Keratinocyte (primary cell): ENCODE measurements around the gene NF1. TPM values are rescaled to one million over a fixed set of nuclear protein-coding genes. Genes with fewer than 3 reads are reported as not detected.

Source experiments
- DNase-seq: peaks from one replicate; pipeline ENCODE4 v3.0.0-alpha.2; 2011; ENCODE audit warnings: low read depth, missing footprints, low spot score
- FAIRE-seq: peaks from 2 replicates; lab custom pipeline; 2011; peaks lifted over from hg19 to GRCh38; lab: Jason Lieb, UNC
- H2AFZ ChIP-seq: 2 replicates; pipeline ENCODE4 v1.6.0; 2012; ENCODE audit warnings: low read length, control low read depth, inconsistent platforms; ENCODE audit not compliant: control insufficient read depth
- H3K27ac ChIP-seq: 2 replicates; pipeline ENCODE4 v1.5.1; 2011; ENCODE audit warnings: low read length; ENCODE audit not compliant: control insufficient read depth, insufficient read depth
- H3K27me3 ChIP-seq: 3 replicates; pipeline ENCODE4 v1.6.0; 2011; ENCODE audit warnings: low read length; ENCODE audit not compliant: control insufficient read depth, insufficient read depth; ENCODE audit errors: extremely low read depth
- H3K36me3 ChIP-seq, 2 experiments: 2 replicates in 1 of 2; 3 replicates in 1 of 2; pipeline ENCODE4 v1.5.1; 2011; ENCODE audit warnings: low read length in 2 of 2, mild to moderate bottlenecking in 1 of 2; ENCODE audit not compliant: control insufficient read depth in 2 of 2, insufficient read depth in 2 of 2; ENCODE audit errors: extremely low read depth in 1 of 2
- H3K4me1 ChIP-seq: 3 replicates; pipeline ENCODE4 v1.5.1; 2011; ENCODE audit warnings: low read length; ENCODE audit not compliant: control insufficient read depth, insufficient read depth; ENCODE audit errors: extremely low read depth
- H3K4me2 ChIP-seq: 3 replicates; pipeline ENCODE4 v1.6.0; 2011; ENCODE audit warnings: low read depth, low read length; ENCODE audit not compliant: control insufficient read depth, insufficient read depth; ENCODE audit errors: extremely low read depth
- H3K4me3 ChIP-seq, 3 experiments: fragments of 200-600 bp in 1 of 3; sonication (generic) in 1 of 3; 2 replicates in 2 of 3; 3 replicates in 1 of 3; pipeline ENCODE4 v1.5.1; 2011 to 2016; ENCODE audit warnings: low read length in 3 of 3, mild to moderate bottlenecking in 3 of 3, control low read depth in 2 of 3, inconsistent platforms in 1 of 3, low read depth in 1 of 3, mixed read lengths in 1 of 3, mixed run types in 1 of 3, moderate library complexity in 1 of 3; ENCODE audit not compliant: control insufficient read depth in 2 of 3, insufficient read depth in 2 of 3; ENCODE audit errors: extremely low read depth in 1 of 3
- H3K79me2 ChIP-seq: 2 replicates; pipeline ENCODE4 v1.6.0; 2012; ENCODE audit warnings: low read length; ENCODE audit not compliant: control insufficient read depth, insufficient read depth
- H3K9ac ChIP-seq: 3 replicates; pipeline ENCODE4 v1.6.0; 2011; ENCODE audit warnings: low read length; ENCODE audit not compliant: control insufficient read depth, insufficient read depth; ENCODE audit errors: extremely low read depth
- H3K9me1 ChIP-seq: 3 replicates; pipeline ENCODE4 v1.6.0; 2011; ENCODE audit warnings: low read length; ENCODE audit not compliant: control insufficient read depth, insufficient read depth; ENCODE audit errors: extremely low read depth
- H3K9me3 ChIP-seq: 2 replicates; pipeline ENCODE4 v1.5.1; 2012; ENCODE audit warnings: low read depth, low read length; ENCODE audit not compliant: control insufficient read depth
- H4K20me1 ChIP-seq: 3 replicates; pipeline ENCODE4 v1.6.0; 2011; ENCODE audit warnings: low read length; ENCODE audit not compliant: control insufficient read depth, insufficient read depth; ENCODE audit errors: extremely low read depth
- CTCF ChIP-seq, 3 experiments: IDR thresholded peaks in 1 of 3; conservative IDR thresholded peaks in 1 of 3; optimal IDR thresholded peaks in 1 of 3; 2 replicates in 2 of 3; 3 replicates in 1 of 3; pipeline versions ENCODE3 to v1.5.1; 2011; ENCODE audit warnings: low read length in 3 of 3, mild to moderate bottlenecking in 3 of 3, moderate library complexity in 2 of 3, control low read depth in 1 of 3, inconsistent platforms in 1 of 3; ENCODE audit not compliant: insufficient read depth in 2 of 3; ENCODE audit errors: extremely low read depth in 1 of 3
- EZH2 ChIP-seq: IDR thresholded peaks from one replicate; pipeline ENCODE4 v1.6.1; 2012; ENCODE audit warnings: inconsistent platforms, mild to moderate bottlenecking, low read length, moderate library complexity
- dilution Hi-C: fragments of 300-500 bp; cut with MboI; formaldehyde crosslinking; loops from one replicate; pipeline ENCODE4 v1.7.0; 2020; ENCODE audit warnings: low sequenced_read_pairs; ENCODE audit not compliant: extremely low pct_ligation_motif_present
- polyA plus RNA-seq, 5 experiments: library from polyadenylated mRNA; depleted of rRNA in 3 of 5; stranded (reverse) in 3 of 5; stranded (forward) in 1 of 5; unstranded in 1 of 5; fragments of >200 nt; gene quantifications; 1 replicate in 1 of 5; 2 replicates in 3 of 5; 3 replicates in 1 of 5; pipeline versions ENCODE4 v1.2.1 to v1.2.3, GENCODE V29; 2011 to 2012; ENCODE audit warnings: missing spikeins in 2 of 5, low read depth in 1 of 5, low replicate concordance in 1 of 5

NF1 gene
- polyA plus RNA-seq, 1 donor (not counting 4 experiments of a cell fraction or from before 2014, with no cell fraction given) = 26.7 TPM

GRCh38 chr17:31167111-31167510 is 72.3 kb downstream of the NF1 start:
- FAIRE-seq (no peak), DNase-seq (no peak)
- Histone ChIP-seq H3K9ac (no peak overlapping the region), H4K20me1 (no peaks in the 10 kb centered on the region), H3K27ac (no peak overlapping the region), H3K9me3 (no peaks in the 10 kb centered on the region), H3K9me1 (no peaks in the 10 kb centered on the region), H3K27me3 (no peaks in the 10 kb centered on the region), H3K79me2 (no peaks in the 10 kb centered on the region), H3K4me2 (no peak overlapping the region), H3K36me3 (peaks cover 0 to 3% of the 10 kb centered on the region in 2 experiments), H3K4me1 (no peaks in the 10 kb centered on the region), H2AFZ (no peak overlapping the region), H3K4me3 (no peak overlapping the region)
- TF ChIP-seq CTCF (optimal IDR thresholded peaks at IDR 0.05 in 1 of 3, IDR thresholded peaks at IDR 0.05 in 1 of 3, conservative IDR thresholded peaks at IDR 0.05 in 1 of 3; ENCODE audit: extremely low read depth in 1 of 3, insufficient read depth in 2 of 3, low read length in 3 of 3) = no peak
- TF ChIP-seq EZH2 = no peak
- dilution Hi-C loops = no loop called here

- Histone ChIP-seq H3K79me2 (no peaks in the 10 kb centered on the region), H3K4me1 (no peaks in the 10 kb centered on the region), H3K4me3 (no peak overlapping the region), H3K9ac (no peak overlapping the region), H3K4me2 (no peak overlapping the region), H3K27ac (no peak overlapping the region), H3K9me3 (no peaks in the 10 kb centered on the region), H4K20me1 (no peaks in the 10 kb centered on the region), H3K27me3 (no peaks in the 10 kb centered on the region), H3K36me3 (no peaks in the 10 kb centered on the region), H3K9me1 (no peaks in the 10 kb centered on the region), H2AFZ (no peak overlapping the region)
- no peak for TF ChIP-seq EZH2
- no peak for TF ChIP-seq CTCF (optimal IDR thresholded peaks at IDR 0.05 in 1 of 3, IDR thresholded peaks at IDR 0.05 in 1 of 3, conservative IDR thresholded peaks at IDR 0.05 in 1 of 3; ENCODE audit: extremely low read depth in 1 of 3, insufficient read depth in 2 of 3, low read length in 3 of 3)
- DNase-seq (no peak), FAIRE-seq (no peak)
- dilution Hi-C loops = no loop called here
These were observed 76.9 kb downstream of the NF1 start for GRCh38 chr17:31171701-31172100.
